Neural cell (in vitro differentiated cells): ENCODE data around the gene PARP8. TPM values are rescaled to one million over a fixed set of nuclear protein-coding genes. Genes with fewer than 3 reads are reported as not detected.
"Not testable (repeated sequence)": the region's sequence is repeated elsewhere in the genome, so short reads cannot be mapped to it uniquely, and the experiment has no call there.

Source experiments
- H2AFZ ChIP-seq: fragments of 200-600, 300-800 bp; sonication (generic), shearing (Covaris generic); 2 replicates; pipeline ENCODE4 v1.6.0; 2014; ENCODE audit warnings: low read depth, mild to moderate bottlenecking, antibody characterized with exemption, low read length, moderate library complexity
- H3F3A ChIP-seq: fragments of 200-600 bp; shearing (Covaris generic); 2 replicates; pipeline ENCODE4 v1.6.1; 2016; ENCODE audit warnings: mild to moderate bottlenecking, moderate library complexity, mixed read lengths, antibody characterized with exemption, low read length; ENCODE audit not compliant: insufficient read depth, poor library complexity, severe bottlenecking
- H3K27ac ChIP-seq: fragments of 200-600, 300-800 bp; sonication (generic), shearing (Covaris generic); 2 replicates; pipeline ENCODE4 v1.5.1; 2014; ENCODE audit warnings: mild to moderate bottlenecking, low read length, moderate library complexity
- H3K27me3 ChIP-seq: fragments of 300-800, 200-600 bp; sonication (generic), shearing (Covaris generic); 2 replicates; pipeline ENCODE4 v1.6.0; 2014; ENCODE audit warnings: mild to moderate bottlenecking, low read depth, low read length, moderate library complexity; ENCODE audit not compliant: insufficient read depth
- H3K36me3 ChIP-seq: fragments of 300-800, 200-600 bp; sonication (generic), shearing (Covaris generic); 2 replicates; pipeline ENCODE4 v1.5.1; 2014; ENCODE audit warnings: mild to moderate bottlenecking, antibody characterized with exemption, low read length, moderate library complexity; ENCODE audit not compliant: insufficient read depth
- H3K4me2 ChIP-seq: fragments of 300-800, 200-600 bp; sonication (generic), shearing (Covaris generic); 2 replicates; pipeline ENCODE4 v1.6.0; 2014; ENCODE audit warnings: mild to moderate bottlenecking, low read length
- H3K4me3 ChIP-seq: fragments of 300-800, 200-600 bp; sonication (generic), shearing (Covaris generic); 2 replicates; pipeline ENCODE4 v1.5.1; 2014; ENCODE audit warnings: mild to moderate bottlenecking, low read length, moderate library complexity
- H3K79me2 ChIP-seq: fragments of 200-600 bp; shearing (Covaris generic); replicated peaks from 2 replicates; pipeline ENCODE4 v1.6.0; 2014; ENCODE audit warnings: mild to moderate bottlenecking, low read length, moderate library complexity; ENCODE audit not compliant: insufficient read depth
- H3K9ac ChIP-seq: fragments of 300-800, 200-600 bp; sonication (generic), shearing (Covaris generic); 2 replicates; pipeline ENCODE4 v1.6.1; 2016; ENCODE audit warnings: mild to moderate bottlenecking, low read length, mixed read lengths
- H3K9me2 ChIP-seq: fragments of 200-600 bp; shearing (Covaris generic); 2 replicates; pipeline ENCODE4 v1.6.1; 2016; ENCODE audit warnings: mild to moderate bottlenecking, low read length, mixed read lengths; ENCODE audit not compliant: insufficient read depth
- H3K9me3 ChIP-seq: fragments of 200-600, 300-800 bp; sonication (generic), shearing (Covaris generic); 2 replicates; pipeline ENCODE4 v1.6.1; 2016; ENCODE audit warnings: mild to moderate bottlenecking, mixed run types, low read length, moderate library complexity, mixed read lengths
- H4K20me1 ChIP-seq: fragments of 200-600 bp; shearing (Covaris generic); 2 replicates; pipeline ENCODE4 v1.6.1; 2016; ENCODE audit warnings: mild to moderate bottlenecking, mixed run types; ENCODE audit not compliant: insufficient read depth
- EP300 ChIP-seq: fragments of 450-650 bp; conservative IDR thresholded peaks from 2 replicates; pipeline ENCODE4 v1.6.1; 2014; ENCODE audit warnings: antibody characterized with exemption, mild to moderate bottlenecking, moderate library complexity; ENCODE audit not compliant: poor library complexity, severe bottlenecking
- EZH2 ChIP-seq: fragments of 200-600, 300-800 bp; shearing (Covaris generic), sonication (generic); IDR thresholded peaks from 2 replicates; pipeline ENCODE4 v1.6.1; 2014; ENCODE audit warnings: antibody characterized with exemption, low read length, borderline replicate concordance, mild to moderate bottlenecking; ENCODE audit not compliant: insufficient read depth, poor library complexity, severe bottlenecking
- MXI1 ChIP-seq: fragments of 450-650 bp; conservative IDR thresholded peaks from 2 replicates; pipeline ENCODE4 v1.6.1; 2014; ENCODE audit warnings: antibody characterized with exemption, mild to moderate bottlenecking; ENCODE audit not compliant: poor library complexity, severe bottlenecking
- POLR2AphosphoS5 ChIP-seq: IDR thresholded peaks from 2 replicates; pipeline ENCODE4 v1.6.1; 2012
- RAD21 ChIP-seq: fragments of 450-650 bp; conservative IDR thresholded peaks from 2 replicates; pipeline ENCODE4 v1.6.1; 2014; ENCODE audit warnings: antibody characterized with exemption, mild to moderate bottlenecking, moderate library complexity
- SMC3 ChIP-seq: fragments of 450-650 bp; conservative IDR thresholded peaks from 2 replicates; pipeline ENCODE4 v1.6.1; 2014; ENCODE audit warnings: antibody characterized with exemption, mild to moderate bottlenecking, moderate library complexity; ENCODE audit not compliant: poor library complexity
- TAF1 ChIP-seq: IDR thresholded peaks from 2 replicates; pipeline ENCODE4 v1.6.1; 2012; ENCODE audit warnings: low read depth
- polyA plus RNA-seq: library from polyadenylated mRNA; depleted of rRNA; stranded (reverse); fragments of >200 nt; gene quantifications from 2 replicates; pipeline ENCODE4 v1.2.3, GENCODE V29; 2014
- TF ChIP-seq, protein P1 (sequence below): IDR thresholded peaks from 2 replicates; pipeline ENCODE4 v1.6.1; 2012; ENCODE audit warnings: borderline replicate concordance
- TF ChIP-seq, protein P2 (sequence below): fragments of 450-650 bp; IDR thresholded peaks from 2 replicates; pipeline ENCODE4 v1.5.1; 2014; ENCODE audit warnings: antibody characterized with exemption, mild to moderate bottlenecking, moderate library complexity; ENCODE audit not compliant: poor library complexity, severe bottlenecking

Gene PARP8
- polyA plus RNA-seq, 1 donor from 2014 or later = 29.9 TPM

DNA sequence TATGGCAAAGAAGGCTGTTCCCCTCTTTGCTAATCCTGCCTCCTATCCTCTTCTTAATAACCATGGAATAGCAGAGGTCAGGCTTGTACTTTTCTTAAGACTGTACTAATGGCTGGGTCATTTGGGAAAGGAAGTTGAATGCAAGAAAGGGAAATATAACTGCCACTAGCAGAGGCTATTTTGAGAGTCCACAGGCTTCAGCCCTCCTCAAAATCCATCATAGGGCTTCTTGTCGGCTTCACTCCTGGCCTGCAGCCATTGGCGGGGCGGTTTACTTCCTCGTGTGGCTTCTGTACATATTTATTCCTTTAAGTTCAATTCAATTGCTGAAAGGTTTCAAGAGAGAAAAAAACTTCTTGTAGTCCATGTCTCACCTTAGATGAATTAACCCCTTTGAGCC is 2.8 kb upstream of the PARP8 start:
- no peaks in the 10 kb centered on the region for H4K20me1 ChIP-seq
- H3F3A ChIP-seq = no peaks in the 10 kb centered on the region
- H3K27ac ChIP-seq = no peak overlapping the region
- TF ChIP-seq, protein P1, sequence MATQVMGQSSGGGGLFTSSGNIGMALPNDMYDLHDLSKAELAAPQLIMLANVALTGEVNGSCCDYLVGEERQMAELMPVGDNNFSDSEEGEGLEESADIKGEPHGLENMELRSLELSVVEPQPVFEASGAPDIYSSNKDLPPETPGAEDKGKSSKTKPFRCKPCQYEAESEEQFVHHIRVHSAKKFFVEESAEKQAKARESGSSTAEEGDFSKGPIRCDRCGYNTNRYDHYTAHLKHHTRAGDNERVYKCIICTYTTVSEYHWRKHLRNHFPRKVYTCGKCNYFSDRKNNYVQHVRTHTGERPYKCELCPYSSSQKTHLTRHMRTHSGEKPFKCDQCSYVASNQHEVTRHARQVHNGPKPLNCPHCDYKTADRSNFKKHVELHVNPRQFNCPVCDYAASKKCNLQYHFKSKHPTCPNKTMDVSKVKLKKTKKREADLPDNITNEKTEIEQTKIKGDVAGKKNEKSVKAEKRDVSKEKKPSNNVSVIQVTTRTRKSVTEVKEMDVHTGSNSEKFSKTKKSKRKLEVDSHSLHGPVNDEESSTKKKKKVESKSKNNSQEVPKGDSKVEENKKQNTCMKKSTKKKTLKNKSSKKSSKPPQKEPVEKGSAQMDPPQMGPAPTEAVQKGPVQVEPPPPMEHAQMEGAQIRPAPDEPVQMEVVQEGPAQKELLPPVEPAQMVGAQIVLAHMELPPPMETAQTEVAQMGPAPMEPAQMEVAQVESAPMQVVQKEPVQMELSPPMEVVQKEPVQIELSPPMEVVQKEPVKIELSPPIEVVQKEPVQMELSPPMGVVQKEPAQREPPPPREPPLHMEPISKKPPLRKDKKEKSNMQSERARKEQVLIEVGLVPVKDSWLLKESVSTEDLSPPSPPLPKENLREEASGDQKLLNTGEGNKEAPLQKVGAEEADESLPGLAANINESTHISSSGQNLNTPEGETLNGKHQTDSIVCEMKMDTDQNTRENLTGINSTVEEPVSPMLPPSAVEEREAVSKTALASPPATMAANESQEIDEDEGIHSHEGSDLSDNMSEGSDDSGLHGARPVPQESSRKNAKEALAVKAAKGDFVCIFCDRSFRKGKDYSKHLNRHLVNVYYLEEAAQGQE = no peak
- no peak for TF ChIP-seq POLR2AphosphoS5
- TF ChIP-seq RAD21 = no peak
- no peak overlapping the region for H3K4me2 ChIP-seq
- H3K9ac ChIP-seq = no peak overlapping the region
- no peaks in the 10 kb centered on the region for H3K9me3 ChIP-seq
- H3K4me3 ChIP-seq = no peak overlapping the region
- H3K27me3 ChIP-seq = no peaks in the 10 kb centered on the region
- no peaks in the 10 kb centered on the region for H3K36me3 ChIP-seq
- H2AFZ ChIP-seq = no peak overlapping the region
- H3K79me2 ChIP-seq = peaks cover under 1% of the 10 kb centered on the region
- H3K9me2 ChIP-seq = no peaks in the 10 kb centered on the region

- no peaks in the 10 kb centered on the region for H3K9me3 ChIP-seq
- H3F3A ChIP-seq = no peaks in the 10 kb centered on the region
- H3K36me3 ChIP-seq = no peaks in the 10 kb centered on the region
- no peaks in the 10 kb centered on the region for H3K9me2 ChIP-seq
- no peak overlapping the region for H2AFZ ChIP-seq
- H3K27ac ChIP-seq = no peak overlapping the region
- H3K4me3 ChIP-seq = no peak overlapping the region
- H3K27me3 ChIP-seq = no peaks in the 10 kb centered on the region
- H3K9ac ChIP-seq = no peak overlapping the region
- H3K79me2 ChIP-seq = peaks cover 15% of the 10 kb centered on the region
- no peak overlapping the region for H3K4me2 ChIP-seq
- TF ChIP-seq RAD21 (no peak), SMC3 (no peak), TAF1 (no peak), EP300 (no peak), POLR2AphosphoS5 (no peak), MXI1 (no peak), EZH2 (no peak)
- TF ChIP-seq, protein P2, sequence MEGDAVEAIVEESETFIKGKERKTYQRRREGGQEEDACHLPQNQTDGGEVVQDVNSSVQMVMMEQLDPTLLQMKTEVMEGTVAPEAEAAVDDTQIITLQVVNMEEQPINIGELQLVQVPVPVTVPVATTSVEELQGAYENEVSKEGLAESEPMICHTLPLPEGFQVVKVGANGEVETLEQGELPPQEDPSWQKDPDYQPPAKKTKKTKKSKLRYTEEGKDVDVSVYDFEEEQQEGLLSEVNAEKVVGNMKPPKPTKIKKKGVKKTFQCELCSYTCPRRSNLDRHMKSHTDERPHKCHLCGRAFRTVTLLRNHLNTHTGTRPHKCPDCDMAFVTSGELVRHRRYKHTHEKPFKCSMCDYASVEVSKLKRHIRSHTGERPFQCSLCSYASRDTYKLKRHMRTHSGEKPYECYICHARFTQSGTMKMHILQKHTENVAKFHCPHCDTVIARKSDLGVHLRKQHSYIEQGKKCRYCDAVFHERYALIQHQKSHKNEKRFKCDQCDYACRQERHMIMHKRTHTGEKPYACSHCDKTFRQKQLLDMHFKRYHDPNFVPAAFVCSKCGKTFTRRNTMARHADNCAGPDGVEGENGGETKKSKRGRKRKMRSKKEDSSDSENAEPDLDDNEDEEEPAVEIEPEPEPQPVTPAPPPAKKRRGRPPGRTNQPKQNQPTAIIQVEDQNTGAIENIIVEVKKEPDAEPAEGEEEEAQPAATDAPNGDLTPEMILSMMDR = no peak
- TF ChIP-seq, protein P1 = no peak
- H4K20me1 ChIP-seq = no peaks in the 10 kb centered on the region
Observed at GRCh38 chr5:50665091-50665490, 1.3 kb upstream of the PARP8 start.

- Histone ChIP-seq H3K9ac (peak overlapping the region; percentile 78), H3K79me2 (peaks cover 17% of the 10 kb centered on the region), H3K4me3 (peak overlapping the region; percentile 80)
- not testable (repeated sequence) for H3K27me3 ChIP-seq, H2AFZ ChIP-seq, H3K9me2 ChIP-seq, H3K9me3 ChIP-seq, H4K20me1 ChIP-seq, H3K27ac ChIP-seq, H3K36me3 ChIP-seq, H3K4me2 ChIP-seq, H3F3A ChIP-seq
Observed at GRCh38 chr5:50665761-50666202, 655 bp upstream of the PARP8 start.
